Cardiac muscle cell (in vitro differentiated cells and primary cell): ENCODE measurements around the gene LARGE1. TPM values are rescaled to one million over a fixed set of nuclear protein-coding genes. Genes with fewer than 3 reads are reported as not detected.

Source experiments
- DNase-seq, 2 donors: peaks; one replicate each; pipeline versions ENCODE4 v3.0.0 to v3.0.0-alpha.2; 2010 to 2017; ENCODE audit warnings: low read depth in 1 of 2, low spot score in 1 of 2
- H3K27ac ChIP-seq: fragments of 200-600 bp; sonication (generic); 2 replicates; pipeline ENCODE4 v1.5.1; 2016
- H3K27me3 ChIP-seq: fragments of 200-600 bp; sonication (generic); 2 replicates; pipeline ENCODE4 v1.6.0; 2016; ENCODE audit warnings: control low read depth
- H3K36me3 ChIP-seq: fragments of 200-600 bp; sonication (generic); 2 replicates; pipeline ENCODE4 v1.5.1; 2016; ENCODE audit warnings: control low read depth
- H3K4me1 ChIP-seq: fragments of 200-600 bp; sonication (generic); 2 replicates; pipeline ENCODE4 v1.8.1; 2017; ENCODE audit warnings: low read depth, mild to moderate bottlenecking, mixed run types
- H3K4me3 ChIP-seq: fragments of 200-600 bp; sonication (generic); 2 replicates; pipeline ENCODE4 v1.5.1; 2016; ENCODE audit warnings: mild to moderate bottlenecking
- H3K9me3 ChIP-seq: fragments of 200-600 bp; sonication (generic); 2 replicates; pipeline ENCODE4 v1.5.1; 2017; ENCODE audit warnings: low read depth, mild to moderate bottlenecking, control low read depth
- polyA plus RNA-seq: library from polyadenylated mRNA; unstranded; fragments of >200 nt; fragmentation: Nextera tagmentation; extraction: Ambion mirVana; gene quantifications from 2 replicates; pipeline ENCODE4 v1.2.1, GENCODE V29; 2016
- total RNA-seq: library from RNA; depleted of rRNA; stranded (reverse); fragments of >200 nt; gene quantifications from 2 replicates; pipeline ENCODE4 v1.2.3, GENCODE V29; 2016
- TF ChIP-seq, protein P1 (sequence below): IDR thresholded peaks from 2 replicates; pipeline ENCODE4 v1.5.1; 2012; ENCODE audit warnings: low read depth, mild to moderate bottlenecking, low read length

LARGE1 gene
- total and polyA plus RNA-seq, 2 experiments from 2014 or later, result 18.4 to 34.3 TPM

DNA sequence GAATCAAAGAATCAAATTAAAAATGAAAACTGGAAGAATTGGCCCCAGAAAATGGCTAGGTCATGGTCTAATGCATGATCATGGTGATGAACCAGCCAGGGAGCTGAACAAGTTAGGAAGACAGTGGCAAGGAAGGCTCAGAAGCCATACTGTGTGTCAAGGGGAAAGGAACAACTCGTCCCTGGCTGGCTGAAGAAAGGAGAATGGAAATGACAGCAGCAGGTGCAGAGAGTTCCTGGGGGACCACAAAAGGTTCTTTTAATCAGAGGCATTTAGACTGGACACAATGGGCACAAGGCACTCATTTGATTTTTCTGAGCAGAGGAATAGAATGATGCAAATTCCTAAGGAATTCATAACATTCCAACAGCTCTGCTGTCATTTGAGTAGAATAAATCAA lies 209.9 kb downstream of the LARGE1 start:
- H3K9me3 ChIP-seq, result no peaks in the 10 kb centered on the region
- H3K27me3 ChIP-seq, result no peaks in the 10 kb centered on the region
- TF ChIP-seq, protein P1, sequence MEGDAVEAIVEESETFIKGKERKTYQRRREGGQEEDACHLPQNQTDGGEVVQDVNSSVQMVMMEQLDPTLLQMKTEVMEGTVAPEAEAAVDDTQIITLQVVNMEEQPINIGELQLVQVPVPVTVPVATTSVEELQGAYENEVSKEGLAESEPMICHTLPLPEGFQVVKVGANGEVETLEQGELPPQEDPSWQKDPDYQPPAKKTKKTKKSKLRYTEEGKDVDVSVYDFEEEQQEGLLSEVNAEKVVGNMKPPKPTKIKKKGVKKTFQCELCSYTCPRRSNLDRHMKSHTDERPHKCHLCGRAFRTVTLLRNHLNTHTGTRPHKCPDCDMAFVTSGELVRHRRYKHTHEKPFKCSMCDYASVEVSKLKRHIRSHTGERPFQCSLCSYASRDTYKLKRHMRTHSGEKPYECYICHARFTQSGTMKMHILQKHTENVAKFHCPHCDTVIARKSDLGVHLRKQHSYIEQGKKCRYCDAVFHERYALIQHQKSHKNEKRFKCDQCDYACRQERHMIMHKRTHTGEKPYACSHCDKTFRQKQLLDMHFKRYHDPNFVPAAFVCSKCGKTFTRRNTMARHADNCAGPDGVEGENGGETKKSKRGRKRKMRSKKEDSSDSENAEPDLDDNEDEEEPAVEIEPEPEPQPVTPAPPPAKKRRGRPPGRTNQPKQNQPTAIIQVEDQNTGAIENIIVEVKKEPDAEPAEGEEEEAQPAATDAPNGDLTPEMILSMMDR, result no peak
- H3K27ac ChIP-seq, result no peak overlapping the region
- H3K36me3 ChIP-seq, result no peaks in the 10 kb centered on the region
- no peak overlapping the region for H3K4me3 ChIP-seq
- no peaks in the 10 kb centered on the region for H3K4me1 ChIP-seq
- no peak for DNase-seq

DNA sequence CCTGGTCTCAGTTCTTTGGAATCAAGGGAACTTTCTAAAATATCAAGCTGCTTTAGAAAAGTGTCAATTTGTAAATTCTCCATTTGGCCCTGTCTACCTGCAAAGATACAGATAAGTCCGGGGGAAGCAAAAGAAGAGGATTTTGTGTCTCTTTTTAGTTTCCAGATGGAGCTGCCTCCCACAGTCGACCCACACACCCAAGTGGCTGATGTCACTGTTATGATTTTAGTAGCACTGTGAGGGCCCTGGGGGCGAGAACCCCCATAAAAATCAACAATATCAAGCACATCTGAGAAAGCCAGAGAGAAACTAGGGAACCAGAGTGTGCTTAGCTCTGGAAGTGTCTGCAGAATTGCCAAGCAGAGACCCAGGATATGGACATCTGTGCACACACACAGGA lies 212.7 kb downstream of the LARGE1 start:
- TF ChIP-seq, protein P1, result no peak
- no peak for DNase-seq
- Histone ChIP-seq H3K4me3 (no peak overlapping the region), H3K9me3 (no peaks in the 10 kb centered on the region), H3K4me1 (no peaks in the 10 kb centered on the region), H3K36me3 (no peaks in the 10 kb centered on the region), H3K27ac (no peak overlapping the region), H3K27me3 (no peaks in the 10 kb centered on the region)

DNA sequence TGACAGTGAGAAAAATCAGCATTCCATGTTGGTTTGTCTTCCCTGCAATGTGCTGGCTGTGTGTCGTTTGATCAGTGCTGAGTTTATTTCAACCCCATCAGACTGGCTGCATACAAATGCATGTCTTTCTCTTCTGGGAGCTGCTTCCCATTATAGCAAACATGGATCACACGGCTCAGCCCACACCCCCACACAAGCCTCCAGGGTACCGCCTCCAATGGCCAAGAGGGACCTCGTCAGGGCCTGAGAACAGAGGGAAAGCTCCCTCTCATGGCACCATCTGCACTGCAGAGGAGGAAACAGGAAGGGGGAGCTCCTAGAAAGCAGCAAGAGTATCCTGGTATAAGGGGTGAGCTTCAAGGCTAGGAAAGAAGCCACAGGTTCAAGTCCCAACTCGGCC lies 214.2 kb downstream of the LARGE1 start:
- H3K9me3 ChIP-seq, result no peaks in the 10 kb centered on the region
- TF ChIP-seq, protein P1, result no peak
- no peaks in the 10 kb centered on the region for H3K4me1 ChIP-seq
- H3K36me3 ChIP-seq, result no peaks in the 10 kb centered on the region
- no peaks in the 10 kb centered on the region for H3K27me3 ChIP-seq
- no peak overlapping the region for H3K27ac ChIP-seq
- no peak overlapping the region for H3K4me3 ChIP-seq
- DNase-seq, result peak in 1 of 2 donors; percentile 10

DNA sequence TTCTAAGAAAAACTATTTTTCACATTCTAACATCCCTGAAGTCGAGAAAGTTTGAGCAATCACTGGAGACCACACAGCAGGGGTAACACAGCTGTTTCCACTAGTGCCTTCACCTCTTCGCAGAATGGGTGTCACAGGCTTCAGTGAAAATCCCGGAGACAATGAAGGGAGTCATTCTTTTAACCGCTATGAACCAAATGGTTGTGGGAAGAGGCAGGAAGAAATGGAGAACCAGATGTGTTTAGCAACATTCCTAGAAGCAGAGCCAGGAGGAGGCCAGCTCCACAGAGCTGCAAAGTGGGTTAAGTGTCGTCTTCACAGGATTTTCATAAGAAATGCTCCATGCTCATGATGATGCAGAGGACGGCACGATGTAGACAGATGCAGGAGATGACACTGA lies 221.1 kb downstream of the LARGE1 start:
- H3K27ac ChIP-seq, result no peak overlapping the region
- no peaks in the 10 kb centered on the region for H3K27me3 ChIP-seq
- no peak overlapping the region for H3K4me3 ChIP-seq
- H3K4me1 ChIP-seq, result no peaks in the 10 kb centered on the region
- H3K9me3 ChIP-seq, result no peaks in the 10 kb centered on the region
- TF ChIP-seq, protein P1, result no peak
- H3K36me3 ChIP-seq, result no peaks in the 10 kb centered on the region
- no peak for DNase-seq

DNA sequence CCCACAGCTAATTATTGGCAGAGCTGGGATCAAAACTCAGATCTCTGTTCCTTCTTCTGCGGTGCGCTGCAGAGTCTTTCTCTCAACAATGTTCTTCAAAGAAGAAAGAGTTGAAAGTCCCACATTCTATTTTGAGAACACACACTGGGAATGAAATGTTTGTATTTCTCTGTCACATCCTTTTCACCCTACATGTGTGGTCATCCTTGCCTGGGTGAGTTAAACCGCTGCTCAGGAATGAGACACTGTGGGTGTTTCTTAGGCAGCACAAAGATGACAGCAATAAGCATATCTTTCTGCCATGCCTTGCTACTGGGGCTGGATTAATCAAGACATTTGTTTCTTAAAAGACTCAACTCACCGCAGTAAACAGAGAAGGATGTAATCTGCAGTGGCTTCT lies 222.6 kb downstream of the LARGE1 start:
- H3K27ac ChIP-seq, result no peak overlapping the region
- TF ChIP-seq, protein P1, result no peak
- H3K4me3 ChIP-seq, result no peak overlapping the region
- H3K36me3 ChIP-seq, result no peaks in the 10 kb centered on the region
- DNase-seq, result no peak
- no peaks in the 10 kb centered on the region for H3K4me1 ChIP-seq
- H3K27me3 ChIP-seq, result no peaks in the 10 kb centered on the region
- H3K9me3 ChIP-seq, result no peaks in the 10 kb centered on the region
